ENCODE data around the gene CLDN4.
"Not testable (repeated sequence)": the region's sequence is repeated elsewhere in the genome, so short reads cannot be mapped to it uniquely, and the experiment has no call there.

CLDN4 gene, protein sequence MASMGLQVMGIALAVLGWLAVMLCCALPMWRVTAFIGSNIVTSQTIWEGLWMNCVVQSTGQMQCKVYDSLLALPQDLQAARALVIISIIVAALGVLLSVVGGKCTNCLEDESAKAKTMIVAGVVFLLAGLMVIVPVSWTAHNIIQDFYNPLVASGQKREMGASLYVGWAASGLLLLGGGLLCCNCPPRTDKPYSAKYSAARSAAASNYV

DNA sequence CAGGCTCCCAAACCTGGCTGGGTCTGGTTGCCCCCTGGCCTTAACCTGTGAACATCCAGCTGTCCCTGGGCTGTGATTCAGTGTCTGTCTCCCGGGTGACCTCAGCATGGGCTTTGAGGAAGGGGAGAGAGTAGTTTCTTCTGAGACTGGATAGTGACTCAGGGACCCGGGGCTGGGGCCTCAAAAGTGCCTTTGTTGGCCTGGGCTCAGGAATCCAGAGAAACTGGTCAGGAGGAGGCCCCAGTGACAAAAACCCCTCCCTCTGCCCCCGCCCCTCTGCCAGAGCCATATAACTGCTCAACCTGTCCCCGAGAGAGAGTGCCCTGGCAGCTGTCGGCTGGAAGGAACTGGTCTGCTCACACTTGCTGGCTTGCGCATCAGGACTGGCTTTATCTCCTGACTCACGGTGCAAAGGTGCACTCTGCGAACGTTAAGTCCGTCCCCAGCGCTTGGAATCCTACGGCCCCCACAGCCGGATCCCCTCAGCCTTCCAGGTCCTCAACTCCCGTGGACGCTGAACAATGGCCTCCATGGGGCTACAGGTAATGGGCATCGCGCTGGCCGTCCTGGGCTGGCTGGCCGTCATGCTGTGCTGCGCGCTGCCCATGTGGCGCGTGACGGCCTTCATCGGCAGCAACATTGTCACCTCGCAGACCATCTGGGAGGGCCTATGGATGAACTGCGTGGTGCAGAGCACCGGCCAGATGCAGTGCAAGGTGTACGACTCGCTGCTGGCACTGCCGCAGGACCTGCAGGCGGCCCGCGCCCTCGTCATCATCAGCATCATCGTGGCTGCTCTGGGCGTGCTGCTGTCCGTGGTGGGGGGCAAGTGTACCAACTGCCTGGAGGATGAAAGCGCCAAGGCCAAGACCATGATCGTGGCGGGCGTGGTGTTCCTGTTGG lies at the start of gene CLDN4:
CLDN4 (plus strand) TSS at position 316 of the 903 bp plus-strand sequence; CDS start at position 522, 206 bp downstream.
- DNase-seq: no peak

DNA sequence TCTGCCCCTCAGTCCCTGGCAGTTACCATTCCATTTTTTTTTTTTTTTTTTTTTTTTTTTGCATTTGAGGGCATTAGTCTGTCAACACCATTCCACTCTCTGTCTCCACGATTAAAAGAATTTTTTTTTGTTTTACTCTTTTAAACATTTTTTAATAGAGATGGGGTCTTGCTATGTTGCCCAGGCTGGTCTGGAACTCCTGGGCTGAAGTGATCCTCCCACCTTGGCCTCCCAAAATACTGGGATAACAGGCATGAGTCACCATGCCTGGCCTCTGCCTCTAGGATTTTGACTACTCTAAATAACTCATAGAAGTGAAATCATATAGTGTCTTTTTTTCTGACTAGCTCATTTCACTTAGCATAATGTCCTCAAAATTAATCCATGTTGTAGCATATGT lies 44.2 kb upstream of the CLDN4 start:
- no peak for DNase-seq

DNA sequence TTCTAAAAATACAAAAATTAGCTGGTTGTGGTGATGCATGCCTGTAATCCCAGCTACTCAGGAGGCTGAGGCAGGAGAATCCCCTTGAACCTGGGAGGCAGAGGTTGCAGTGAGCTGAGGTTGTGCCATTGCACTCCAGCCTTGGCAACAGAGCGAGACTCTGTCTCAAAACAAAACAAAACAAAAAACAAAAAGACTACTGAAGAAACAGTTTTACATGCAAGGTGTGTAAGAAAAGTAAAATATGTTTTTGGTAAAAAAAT lies 43.1 kb upstream of the CLDN4 start:
- DNase-seq: not testable (repeated sequence)

DNA sequence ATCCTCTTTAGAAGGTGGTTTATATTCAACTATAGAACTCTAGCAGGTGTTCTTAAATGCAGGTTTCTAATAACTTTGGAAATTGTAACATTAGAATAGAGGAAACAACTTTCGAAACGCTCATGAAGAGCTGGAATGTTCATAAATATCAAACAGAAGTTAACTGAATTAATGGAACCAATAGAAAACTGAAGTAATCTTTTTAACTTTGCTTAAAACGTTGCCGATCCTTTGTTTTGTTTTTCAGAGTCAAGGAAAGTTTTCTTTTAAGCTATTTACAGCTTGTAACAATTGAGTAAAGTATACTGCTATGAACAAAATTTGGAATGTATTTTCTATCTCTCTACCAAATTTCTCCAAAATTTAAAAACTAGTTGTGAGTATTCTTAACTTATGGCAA lies 41.7 kb upstream of the CLDN4 start:
- DNase-seq: no peak

DNA sequence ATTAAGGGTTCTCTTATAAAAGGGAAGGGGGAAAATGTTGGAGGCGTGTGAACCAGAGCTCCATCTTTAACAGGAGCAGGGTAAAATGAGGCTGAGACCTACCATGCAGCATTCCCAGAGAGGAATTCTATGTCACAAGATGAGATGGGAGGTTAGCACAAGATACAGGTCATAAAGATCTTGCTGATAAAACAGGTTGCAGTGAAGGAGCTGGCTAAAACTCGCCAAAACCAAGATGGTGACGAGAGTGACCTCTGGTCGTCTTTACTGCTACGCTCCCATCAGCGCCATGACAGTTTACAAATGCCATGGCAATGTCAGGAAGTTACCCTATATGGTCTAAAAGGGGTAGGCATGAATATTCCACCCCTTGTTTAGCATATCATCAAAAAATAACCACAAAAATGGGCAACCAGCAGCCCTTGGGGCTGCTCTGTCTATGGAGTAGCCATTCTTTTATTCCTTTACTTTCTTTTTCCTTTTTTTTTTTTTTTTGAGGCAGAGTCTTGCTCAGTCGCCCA lies 39.6 kb upstream of the CLDN4 start:
- DNase-seq: not testable (repeated sequence)

DNA sequence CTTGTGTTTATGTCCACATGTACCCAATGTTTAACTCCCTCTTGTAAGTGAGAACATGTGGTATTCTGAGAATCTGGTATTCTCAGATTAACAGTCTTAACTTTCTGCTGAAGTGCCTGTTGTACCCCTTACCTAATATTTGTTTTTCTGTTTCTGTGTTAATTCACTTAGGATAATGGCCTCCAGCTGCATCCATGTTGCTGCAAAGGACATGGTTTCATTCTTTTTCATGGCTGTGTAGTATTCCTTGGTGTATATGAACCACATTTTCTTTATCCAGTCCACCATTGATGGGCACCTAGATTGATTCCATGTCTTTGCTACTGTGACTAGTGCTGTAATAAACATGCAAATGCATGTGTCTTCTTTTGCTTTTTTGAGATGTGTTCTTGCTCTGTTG lies 35.6 kb upstream of the CLDN4 start:
- DNase-seq: not testable (repeated sequence)

DNA sequence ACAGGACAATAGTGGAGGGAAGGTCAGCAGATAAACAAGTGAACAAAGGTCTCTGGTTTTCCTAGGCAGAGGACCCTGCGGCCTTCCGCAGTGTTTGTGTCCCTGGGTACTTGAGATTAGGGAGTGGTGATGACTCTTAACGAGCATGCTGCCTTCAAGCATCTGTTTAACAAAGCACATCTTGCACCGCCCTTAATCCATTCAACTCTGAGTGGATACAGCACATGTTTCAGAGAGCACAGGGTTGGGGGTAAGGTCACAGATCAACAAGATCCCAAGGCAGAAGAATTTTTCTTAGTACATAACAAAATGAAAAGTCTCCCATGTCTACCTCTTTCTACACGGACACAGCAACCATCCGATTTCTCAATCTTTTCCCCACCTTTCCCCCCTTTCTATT lies 34.1 kb upstream of the CLDN4 start:
- DNase-seq: not testable (repeated sequence)

DNA sequence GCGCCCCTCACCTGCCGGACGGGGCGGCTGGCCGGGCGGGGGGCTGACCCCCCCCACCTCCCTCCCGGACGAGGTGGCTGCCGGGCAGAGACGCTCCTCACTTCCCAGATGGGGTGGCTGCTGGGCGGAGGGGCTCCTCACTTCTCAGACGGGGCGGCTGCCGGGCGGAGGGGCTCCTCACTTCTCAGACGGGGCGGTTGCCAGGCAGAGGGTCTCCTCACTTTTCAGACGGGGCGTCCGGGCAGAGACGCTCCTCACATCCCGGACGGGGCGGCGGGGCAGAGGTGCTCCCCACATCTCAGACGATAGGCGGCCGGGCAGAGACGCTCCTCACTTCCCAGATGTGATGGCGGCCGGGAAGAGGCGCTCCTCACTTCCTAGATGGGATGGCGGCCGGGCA lies 33.6 kb upstream of the CLDN4 start:
- DNase-seq: not testable (repeated sequence)

DNA sequence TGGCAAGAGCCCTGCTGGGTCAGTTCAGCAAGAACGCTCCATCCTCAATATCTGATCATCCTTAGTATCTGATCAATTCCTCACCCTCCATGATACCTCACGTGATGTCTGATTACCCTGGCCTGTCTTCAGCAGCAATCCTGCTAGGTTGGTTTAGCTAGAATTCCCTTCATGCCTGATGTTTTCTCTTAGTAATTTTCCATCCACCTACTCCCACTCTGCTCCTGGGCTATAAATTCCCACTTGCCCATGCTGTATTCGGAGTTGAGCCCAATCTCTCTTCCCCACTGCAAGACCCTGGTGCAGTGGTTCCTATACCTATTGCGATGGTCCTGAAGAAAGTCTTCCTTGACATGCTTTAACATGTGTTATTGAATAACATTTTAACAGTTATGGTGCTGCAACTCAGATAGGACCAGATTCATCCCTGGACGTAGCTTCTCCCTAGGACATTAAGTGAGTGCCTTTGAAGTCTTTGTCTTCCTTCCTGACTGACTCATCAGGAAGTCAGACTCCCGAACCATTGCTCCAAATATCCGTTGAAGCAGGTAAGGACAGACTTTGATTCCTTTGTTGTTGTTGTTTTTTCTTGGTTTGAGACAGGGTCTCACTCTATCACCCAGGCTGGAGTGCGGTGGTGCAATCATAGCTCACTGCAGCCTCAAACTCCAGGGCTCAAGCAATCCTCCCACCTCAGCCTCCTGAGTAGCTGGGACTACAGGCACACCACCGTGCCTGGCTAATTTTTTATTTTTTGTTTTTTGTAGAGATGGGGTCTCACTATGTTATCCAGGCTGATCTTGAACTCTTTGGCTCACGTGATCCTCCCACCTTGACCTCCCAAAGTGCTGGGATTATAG lies 31.3 kb upstream of the CLDN4 start:
- no peak for DNase-seq

DNA sequence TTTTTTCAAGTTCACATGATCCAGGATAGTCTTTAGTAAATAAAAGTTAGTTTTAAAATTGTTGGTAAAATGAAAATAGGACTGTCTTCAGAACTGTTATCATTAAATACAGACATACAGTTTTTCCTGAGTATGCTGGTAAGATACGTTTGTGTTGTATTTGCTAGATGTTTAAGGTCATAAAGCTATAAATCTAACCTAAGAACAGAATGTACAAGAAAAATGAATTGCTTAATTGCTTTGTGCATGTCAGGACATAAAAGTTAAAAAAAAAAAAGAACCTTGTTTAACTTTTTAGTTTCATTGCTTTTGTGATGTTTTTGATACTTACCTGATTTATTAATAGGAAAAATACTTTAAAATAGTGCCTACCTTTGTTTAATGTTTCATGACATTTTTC lies 29.2 kb upstream of the CLDN4 start:
- DNase-seq: no peak

DNA sequence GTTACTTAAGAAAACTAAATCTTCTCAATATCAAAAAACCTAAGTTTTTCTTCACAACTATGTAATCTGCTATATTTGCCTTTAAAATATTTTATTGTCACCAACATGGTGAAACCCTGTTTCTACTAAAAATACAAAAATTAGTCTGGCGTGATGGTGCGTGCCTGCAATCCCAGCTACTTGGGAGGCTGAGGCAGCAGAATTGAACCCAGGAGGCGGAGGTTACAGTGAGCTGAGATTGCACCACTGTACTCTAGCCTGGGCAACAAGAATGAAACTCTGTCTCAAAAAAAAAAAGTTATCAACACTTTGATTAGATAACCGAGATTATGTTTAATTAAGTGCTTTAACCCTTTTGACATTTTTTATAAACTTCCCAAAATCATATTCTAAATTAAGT lies 28.3 kb upstream of the CLDN4 start:
- no peak for DNase-seq

DNA sequence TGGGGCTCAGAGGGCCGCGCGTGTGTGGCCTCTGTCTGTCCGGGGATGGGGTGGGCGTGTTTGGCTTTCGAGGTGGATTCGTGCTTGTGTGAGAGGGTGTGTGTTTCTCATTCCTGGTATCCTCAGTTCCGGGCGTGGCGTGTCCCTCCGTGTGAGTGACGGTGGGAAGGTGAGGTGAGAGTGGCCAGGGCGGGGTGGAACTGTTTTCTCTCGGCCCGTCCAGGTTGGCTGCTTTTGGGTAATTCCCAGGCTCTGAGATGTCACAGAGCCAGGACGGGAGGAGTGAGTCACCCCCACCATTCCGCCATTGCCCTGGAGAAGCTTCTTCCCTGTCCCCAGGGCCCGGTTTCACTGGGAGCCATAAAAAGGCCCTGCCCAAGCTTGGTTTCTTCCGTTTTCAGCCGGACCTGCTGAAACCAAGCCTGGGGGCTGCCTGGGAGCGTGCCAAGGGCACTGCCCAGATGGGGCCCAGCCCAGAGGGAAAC lies 21.3 kb upstream of the CLDN4 start:
- DNase-seq: no peak

DNA sequence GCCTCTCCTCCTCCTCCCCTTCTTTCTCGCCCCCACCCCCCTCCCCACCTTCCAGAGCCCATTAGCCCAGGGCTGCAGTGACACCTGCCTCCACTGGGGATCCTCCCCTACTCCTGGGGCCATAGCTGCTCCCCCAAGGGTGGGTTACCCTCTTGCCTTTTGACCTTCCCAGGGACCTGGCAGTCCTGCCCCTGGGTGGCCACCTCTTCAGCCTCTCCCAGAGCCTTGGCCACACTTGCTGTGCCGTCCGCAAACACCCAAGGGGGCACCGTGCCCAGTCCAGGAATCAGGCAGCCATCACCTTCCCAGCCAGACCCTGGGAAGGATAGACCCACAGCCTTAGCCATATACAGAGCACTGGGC lies 19.8 kb upstream of the CLDN4 start:
- no peak for DNase-seq

DNA sequence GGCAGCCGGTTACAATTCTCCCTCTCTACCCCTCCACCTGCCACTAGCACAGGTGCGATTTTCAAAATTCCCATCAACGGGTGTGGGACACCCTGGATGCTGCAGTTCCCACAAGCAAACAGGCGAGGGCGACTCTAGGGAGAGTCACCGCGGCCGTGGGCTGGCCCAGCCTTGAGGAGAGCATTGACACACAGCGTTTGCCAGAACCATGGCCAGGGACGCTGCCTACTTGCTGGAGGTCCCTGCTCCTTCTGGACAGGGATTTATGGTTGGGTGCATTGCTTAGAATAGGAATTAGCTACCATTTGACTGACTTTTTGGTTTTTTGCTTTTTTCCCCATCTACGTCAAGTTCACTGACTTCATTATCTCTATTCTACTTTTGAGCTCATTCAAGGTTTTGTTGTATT lies 19.0 kb upstream of the CLDN4 start:
- no peak for DNase-seq

DNA sequence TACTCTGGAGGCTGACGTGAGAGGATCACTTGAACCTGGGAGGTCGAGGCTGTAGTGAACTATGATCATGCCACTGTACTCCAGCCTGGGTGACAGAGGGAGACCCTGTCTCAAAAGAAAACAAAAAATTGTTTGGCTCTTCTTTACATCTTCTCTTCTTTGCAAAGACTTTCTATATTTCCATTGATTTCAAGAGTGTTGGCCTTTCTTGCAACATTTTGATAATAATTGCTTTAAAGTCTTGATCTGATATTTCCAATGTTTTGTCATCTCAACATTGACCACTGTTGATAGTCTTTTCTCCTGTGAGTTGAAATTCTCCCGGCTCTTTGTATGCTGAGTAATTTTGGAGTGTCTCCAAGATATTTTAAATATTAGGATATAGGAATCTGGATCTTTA lies 17.8 kb upstream of the CLDN4 start:
- DNase-seq: no peak

DNA sequence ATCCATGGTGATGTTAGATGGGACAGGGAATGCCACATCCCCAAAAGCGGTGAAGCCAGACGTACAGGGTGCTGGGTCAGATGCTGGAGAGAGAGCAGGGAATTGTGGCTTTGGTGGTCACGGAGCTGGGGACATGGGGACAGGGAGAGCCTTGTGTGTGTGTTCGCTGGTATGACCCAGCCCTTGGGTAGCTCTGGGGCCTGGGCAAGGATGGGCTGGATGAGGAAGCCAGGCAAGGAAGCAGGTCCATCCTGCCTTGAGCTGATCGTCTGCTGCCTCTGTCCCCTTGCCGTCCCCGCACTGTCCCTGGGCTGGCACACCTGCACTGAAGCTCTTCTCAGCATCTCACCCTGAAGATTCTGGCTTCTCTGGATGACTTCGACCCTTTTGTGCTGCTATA lies 15.4 kb upstream of the CLDN4 start:
- DNase-seq: no peak

DNA sequence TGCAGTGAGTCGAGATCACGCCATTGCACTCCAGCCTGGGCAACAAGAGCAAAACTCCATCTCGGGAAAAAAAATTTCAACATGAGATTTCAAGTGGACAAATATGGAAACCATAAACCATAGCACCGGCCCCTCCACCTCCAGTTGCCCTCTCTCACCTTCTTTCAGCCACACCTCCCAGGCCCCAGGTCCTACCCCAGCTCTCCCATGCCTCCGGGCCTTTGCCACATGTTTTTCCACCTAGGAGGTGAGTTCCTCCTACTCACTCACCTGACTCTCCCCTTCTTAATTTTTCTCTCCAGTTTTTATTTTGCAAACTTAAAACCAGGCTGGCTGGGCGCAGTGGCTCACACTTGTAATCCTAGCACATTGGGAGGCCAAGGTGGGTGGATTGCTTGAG lies 13.7 kb upstream of the CLDN4 start:
- DNase-seq: no peak

DNA sequence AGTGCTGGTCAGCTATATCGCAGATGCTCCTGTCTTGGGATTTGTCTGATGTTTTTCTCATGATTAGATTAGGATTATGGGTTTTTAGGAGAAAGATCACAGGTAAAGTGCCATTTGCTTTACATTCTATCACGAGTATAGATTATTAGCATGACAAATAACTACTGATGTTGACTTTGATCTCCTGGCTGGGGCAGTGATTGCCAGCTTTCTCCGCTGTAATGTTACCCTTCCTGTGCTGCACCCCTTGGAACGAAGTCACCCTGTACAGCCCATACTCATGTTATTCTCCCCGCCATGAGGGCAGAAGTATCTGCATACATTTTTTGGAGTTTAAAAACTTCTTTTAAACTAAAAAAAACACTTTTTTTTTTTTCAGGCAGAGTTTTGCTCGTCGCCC lies 10.8 kb upstream of the CLDN4 start:
- no peak for DNase-seq

DNA sequence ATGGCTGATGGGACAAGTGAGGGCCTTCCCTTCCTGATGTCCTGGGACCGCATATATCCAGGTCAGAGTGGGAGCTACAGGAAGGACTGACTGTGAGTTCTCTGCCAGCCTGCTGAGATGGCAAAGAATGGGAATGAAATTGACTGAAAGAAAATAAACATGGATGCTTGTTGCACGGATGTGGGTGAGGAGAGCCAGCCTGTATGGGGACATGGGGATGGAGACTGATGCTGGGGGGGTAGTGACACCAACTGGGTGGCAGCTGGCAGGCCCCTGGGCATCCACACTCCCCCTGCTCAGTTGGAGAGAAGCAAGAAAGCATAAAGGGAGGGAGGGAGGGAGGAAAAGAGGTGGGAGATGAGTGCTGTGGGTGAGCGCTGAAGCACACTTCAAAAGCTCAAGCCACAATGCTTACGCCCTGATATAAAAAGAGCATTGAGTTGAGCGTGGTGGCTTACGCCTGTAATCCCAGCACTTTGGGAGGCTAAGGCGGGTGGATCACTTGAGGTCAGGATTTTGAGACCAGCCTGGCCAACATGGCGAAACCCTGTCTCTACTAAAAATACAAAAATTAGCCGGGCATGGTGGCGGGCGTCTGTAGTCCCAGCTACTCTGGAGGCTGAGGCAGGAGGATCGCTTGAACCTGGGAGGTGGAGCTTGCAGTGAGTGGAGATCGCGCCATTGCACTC lies 9.1 kb upstream of the CLDN4 start:
- DNase-seq: not testable (repeated sequence)

DNA sequence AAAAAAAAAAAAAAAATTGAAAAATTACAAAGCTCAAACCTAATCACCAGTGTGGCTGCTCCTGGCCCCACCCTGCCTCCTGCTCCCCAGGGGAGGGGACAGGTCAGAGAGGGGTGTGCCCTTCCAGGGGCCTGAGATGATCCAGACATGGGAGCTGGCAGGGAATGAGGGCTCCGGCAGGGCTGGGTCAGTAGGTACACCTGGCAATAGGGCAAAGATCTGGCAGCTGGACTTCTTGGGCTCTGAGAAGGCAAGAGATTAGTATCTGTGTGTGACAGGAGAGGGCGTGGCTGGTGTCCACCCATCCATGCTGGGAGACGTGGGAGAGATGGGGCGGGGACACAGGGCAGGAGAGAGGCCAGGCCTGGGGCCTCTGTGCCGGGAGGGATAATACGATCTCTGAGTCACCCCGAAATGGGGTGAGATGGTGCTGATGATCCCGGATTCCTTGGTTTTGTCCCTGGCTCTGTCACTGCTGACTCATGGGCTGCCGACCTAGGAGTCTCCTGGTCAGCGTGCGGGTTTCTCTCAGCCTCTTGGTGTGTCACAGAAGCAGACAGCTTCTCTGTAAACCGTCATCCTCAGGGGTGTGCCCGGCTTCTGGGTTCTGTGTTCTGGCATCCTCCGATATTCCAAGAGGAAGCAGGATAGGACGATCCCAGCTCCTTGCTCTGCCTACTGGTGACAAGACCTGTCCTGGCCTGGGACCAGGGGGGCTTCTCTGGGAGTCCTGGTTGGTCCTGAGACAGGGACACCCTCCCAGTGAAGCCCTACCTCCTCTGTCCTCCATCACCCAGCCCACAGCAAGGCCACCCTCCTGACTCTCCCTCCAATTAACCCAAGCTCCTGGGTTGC lies 8.2 kb upstream of the CLDN4 start:
- DNase-seq: no peak

DNA sequence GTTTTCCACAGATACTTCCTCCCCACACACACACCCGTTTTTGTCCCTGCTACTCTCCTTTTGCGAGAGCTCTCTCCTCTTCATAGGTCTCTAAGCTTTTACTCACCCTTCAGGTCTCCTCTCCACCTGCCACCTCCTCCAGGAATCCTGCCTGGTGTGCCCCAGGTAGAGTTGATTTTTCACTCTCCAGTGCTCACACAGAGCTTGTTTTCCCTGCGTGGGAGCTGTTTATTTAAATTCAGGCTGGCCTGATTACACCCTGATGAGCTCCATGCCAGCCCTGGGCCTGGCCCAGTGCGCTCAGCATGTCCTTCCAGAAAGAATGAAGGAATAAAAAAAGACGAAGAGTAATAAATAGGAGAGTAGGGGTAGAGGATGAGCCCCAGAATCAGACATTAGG lies 7.5 kb upstream of the CLDN4 start:
- DNase-seq: no peak

Measured in right forelimb (tissue), 1 donor.